ENCODE data around the gene BMP10.
"Not testable (repeated sequence)": the region's sequence is repeated elsewhere in the genome, so short reads cannot be mapped to it uniquely, and the experiment has no call there.

BMP10 gene

DNA sequence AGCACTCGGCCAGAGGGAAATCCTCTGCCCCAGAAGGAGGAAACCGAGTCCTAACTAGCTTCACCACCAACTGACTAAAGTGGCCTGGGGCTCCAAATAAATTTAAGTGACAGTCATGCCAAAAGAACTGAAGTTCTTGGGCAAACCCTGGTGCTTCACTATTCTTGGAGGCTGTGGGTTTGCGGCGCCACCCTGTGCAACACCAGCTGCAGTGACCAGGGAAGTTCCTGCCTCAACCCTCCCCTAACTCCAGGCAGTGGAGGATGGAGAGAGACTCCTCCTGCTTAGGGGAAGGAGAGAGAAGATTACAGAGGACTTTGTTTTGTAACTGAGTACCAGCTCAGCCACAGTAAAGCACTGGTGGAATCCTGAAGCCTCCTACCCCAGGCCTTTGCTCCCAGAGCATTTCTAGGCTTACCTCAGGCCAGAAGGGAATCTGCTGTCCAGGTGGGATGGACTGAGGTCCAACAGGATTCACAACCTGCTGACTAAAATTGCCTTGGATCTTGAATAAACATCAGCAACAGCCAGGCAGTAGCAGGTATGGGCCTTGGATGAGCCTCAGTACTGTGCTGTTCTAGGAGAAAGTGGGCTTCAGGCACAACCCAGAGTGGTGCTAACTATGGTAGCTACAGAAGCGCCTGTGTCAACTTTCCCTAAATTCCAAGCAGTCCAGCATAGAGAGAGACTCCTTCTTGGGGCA lies 29.4 kb upstream of the BMP10 start:
- DNase-seq (ENCODE audit: low read depth) = no peak
- no peak overlapping the region for H3K4me3 ChIP-seq (ENCODE audit: low read depth, low read length)

DNA sequence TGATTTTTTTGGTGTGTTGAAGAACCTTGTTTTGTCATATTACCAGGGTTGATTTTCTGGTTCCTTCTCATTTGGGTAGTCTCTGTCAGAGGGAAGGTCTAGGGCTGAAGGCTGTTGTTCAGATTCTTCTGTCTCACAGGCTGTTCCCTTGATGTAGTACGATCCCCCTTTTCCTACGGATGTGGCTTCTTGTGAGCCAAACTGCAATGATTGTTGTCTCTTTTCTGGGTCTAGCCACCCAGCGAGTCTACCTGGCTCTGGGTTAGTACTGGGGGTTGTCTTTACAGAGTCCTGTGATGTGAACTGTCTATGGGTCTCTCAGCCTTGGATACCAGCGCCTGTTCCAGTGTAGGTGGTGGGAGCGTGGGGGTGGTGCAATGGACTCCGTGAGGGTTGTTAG lies 24.8 kb upstream of the BMP10 start:
- H3K4me3 ChIP-seq (ENCODE audit: low read depth, low read length); DNase-seq (ENCODE audit: low read depth): not testable (repeated sequence)

DNA sequence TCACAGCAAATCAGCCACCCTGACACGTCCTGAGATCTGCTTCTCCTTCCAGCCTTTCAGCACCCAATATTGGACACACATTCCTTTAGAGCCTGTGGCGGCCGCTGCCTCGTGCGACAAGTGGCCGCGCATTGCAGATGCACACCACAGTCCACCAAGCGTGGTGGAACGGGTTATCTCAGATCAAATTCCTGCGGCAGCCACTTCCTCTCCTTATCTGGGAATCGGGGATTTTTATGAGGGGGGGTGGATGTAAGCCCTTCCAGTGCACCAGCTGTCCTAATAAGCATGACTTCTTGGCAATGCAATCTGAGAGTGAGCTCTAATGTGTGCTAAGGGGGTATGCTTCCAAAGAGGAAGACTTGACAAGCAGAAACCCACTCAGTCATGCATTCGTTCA lies 18.3 kb upstream of the BMP10 start:
- H3K4me3 ChIP-seq (ENCODE audit: low read depth, low read length) = no peak overlapping the region
- DNase-seq (ENCODE audit: low read depth) = no peak

DNA sequence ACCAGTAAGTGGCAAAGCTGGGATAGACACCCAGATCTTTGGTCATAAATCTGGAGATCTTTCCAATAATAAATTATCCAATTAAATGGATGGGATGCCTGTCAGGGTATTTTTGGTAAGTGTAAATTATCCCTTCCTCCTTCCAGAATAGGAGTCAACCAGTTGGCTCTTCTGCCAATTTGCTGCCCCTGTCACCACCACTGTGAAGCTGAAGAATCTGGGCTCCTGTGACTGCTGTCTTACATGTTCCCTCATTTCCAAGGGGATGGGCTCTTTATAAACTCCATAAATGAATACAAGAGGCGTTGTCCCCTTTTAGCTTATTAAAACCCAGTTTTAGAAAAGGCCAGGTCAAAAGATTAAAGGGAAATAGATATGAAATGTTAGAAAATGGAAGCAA lies 17.8 kb upstream of the BMP10 start:
- H3K4me3 ChIP-seq (ENCODE audit: low read depth, low read length) = no peak overlapping the region
- DNase-seq (ENCODE audit: low read depth) = no peak

DNA sequence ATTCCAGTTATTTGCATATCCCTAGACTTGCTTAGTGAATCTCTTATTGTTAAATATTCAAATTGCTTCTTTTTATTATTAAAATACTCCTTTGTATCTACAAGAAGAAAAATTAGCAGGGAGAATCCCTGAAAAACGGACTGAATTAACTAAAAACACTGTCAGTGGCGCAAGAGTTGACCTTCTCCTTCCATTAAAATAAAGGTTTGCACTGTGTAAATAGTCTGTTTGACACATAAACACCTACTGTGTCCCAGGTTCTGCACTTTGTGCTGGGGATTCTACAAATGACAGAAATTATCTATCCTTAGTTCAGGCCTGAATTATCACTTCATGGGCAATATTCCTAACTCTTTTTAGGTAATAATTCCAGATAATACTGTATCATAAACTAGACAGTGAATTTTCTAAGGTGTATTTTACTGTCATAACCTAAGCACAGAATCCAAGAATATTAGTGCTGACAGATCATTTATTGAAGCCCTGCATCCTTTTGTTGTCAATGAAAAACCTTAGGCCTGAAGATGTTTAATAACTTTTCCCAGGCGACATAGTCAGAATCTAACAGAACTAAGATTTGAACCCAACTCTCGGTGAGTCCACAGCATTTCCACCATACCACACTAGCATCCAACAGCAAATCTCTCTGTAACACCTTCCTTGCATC lies 17.0 kb upstream of the BMP10 start:
- no peak for DNase-seq (ENCODE audit: low read depth)
- H3K4me3 ChIP-seq (ENCODE audit: low read depth, low read length) = no peak overlapping the region

DNA sequence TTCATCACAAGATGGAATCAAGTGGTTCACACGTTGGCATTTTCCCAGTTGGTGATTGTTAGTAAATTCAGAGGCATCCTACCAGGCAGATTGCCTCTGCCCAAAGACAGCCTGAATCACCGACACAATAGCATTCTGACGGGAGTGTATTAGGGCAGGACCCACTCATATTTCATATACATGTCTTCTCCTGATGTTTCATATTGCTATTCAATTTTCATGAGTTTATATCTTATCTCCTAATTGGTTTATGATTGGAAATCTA lies 14.5 kb upstream of the BMP10 start:
- no peak overlapping the region for H3K4me3 ChIP-seq (ENCODE audit: low read depth, low read length)

DNA sequence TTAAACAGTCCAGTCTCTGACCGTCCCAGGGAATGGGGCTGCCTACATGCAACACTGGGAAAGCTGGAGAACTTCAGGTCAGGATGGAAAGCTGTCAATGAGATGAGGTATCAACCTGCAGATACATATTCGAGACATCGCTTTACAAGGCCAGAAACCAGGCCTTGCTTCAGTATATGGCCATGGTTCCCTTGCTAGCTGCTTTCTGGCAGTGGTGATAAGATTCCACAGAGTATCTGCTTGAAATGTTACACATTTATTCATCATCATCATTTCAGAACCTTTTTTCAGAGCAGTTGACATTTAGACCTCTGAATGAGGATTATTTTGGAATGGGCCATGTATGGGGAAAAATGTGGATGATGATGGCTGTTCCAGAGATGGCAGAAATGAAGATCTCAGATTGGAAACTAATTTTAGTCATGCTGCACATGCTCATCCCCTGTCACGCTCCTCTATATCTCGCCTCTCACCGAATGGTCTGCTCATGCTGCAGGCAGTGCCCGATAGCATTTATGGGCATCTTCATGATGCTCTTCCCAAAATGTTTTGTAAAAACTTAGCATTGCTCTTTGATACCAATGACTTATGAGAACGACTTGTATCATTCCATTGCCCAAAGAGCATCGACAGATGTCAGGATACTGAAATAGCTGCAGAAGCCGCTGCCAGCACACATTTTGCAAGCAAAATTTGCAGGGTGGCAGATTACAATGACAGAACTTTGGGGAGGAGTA lies 14.0 kb upstream of the BMP10 start:
- DNase-seq (ENCODE audit: low read depth) = no peak
- no peak overlapping the region for H3K4me3 ChIP-seq (ENCODE audit: low read depth, low read length)

More for the DNA sequence above, 14.5 kb upstream of the BMP10 start:
- DNase-seq (ENCODE audit: low read depth) = no peak

DNA sequence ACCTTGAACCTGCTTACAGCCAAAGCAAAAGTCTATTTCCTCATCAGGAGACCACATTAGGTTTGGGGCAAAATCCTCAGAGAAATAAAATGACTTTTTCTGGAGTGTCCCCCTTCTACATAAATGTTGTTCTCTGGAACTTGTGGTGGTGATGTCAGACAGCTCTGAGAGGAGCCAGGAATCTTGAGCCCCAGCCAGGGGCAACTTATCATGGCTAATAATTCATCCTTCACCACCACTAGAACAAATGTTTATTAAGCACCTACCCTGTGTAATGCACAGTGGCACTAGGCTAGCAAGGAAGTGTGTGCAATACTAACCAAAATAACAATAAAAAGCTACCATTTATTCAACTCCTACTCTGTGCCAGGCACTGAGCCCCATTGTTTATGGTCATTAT lies 9.0 kb upstream of the BMP10 start:
- no peak overlapping the region for H3K4me3 ChIP-seq (ENCODE audit: low read depth, low read length)
- no peak for DNase-seq (ENCODE audit: low read depth)

DNA sequence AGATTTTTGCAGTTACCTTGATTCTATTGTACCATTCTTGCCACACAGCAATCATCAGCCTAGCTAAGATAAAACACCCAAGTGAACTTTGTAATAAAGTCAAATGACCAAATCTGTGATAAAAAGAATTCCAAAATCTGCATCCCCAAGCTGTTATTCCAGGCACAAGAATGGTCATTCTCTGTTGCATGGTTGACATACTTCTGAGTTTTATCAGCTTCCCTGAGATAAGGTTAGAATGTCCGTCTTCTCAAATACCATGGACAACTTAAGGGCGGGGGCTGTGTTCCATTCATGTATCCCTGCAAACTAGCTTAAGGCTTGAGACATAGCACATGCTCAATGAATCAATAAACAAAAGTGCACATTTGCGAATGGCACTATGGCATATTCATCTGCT lies 8.1 kb upstream of the BMP10 start:
- DNase-seq (ENCODE audit: low read depth) = no peak

DNA sequence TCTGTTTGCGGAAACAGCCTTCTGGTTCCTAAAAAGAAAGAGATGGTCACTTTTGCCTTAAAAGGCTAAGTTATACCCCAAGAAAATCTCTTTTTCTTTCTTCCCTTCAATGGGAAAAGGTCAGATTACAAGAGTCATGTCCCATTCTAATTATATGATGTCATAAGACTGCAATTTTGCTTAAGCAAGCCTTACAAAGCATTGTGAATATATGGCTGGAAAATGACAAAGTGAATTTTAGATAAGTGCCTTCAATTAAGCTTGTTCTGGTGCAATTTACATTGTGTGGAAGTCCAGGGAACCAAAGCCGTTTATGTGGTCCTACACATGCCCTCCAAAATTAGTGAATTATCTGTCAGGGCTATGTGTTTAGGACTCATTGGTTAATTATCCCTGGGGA lies 7.6 kb upstream of the BMP10 start:
- DNase-seq (ENCODE audit: low read depth) = no peak
- H3K4me3 ChIP-seq (ENCODE audit: low read depth, low read length) = no peak overlapping the region

More for the DNA sequence above, 8.1 kb upstream of the BMP10 start:
- no peak overlapping the region for H3K4me3 ChIP-seq (ENCODE audit: low read depth, low read length)

DNA sequence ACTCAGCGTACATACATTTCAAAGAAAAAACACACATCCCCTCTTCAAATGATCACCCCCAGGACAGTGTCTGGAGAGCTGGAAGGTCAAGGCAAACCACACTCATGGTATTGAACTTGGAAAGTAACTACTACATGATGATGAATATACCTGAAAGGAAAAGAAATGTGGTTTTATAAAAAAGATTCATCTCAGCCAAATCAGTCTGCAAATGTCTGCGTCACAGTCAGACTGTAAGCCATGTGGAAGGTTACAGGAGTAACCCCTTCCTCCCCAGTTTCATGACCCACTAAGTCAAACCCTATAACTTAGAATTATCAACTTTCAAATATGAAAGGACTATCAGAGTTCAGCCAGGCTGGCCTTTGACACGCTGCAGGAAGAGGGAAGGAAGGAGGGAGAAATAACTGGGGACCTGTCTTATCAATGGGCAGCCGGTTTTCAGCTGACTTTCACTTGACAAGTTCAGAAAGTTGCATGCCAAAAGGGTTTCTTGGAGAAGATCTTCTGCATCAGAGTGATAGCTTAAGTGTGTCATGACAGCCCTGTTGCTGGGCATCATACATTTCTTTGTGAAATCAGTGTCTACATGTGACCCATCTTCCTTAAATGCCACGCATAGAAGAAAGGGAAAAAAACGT lies 7.0 kb upstream of the BMP10 start:
- no peak overlapping the region for H3K4me3 ChIP-seq (ENCODE audit: low read depth, low read length)
- DNase-seq (ENCODE audit: low read depth) = no peak

DNA sequence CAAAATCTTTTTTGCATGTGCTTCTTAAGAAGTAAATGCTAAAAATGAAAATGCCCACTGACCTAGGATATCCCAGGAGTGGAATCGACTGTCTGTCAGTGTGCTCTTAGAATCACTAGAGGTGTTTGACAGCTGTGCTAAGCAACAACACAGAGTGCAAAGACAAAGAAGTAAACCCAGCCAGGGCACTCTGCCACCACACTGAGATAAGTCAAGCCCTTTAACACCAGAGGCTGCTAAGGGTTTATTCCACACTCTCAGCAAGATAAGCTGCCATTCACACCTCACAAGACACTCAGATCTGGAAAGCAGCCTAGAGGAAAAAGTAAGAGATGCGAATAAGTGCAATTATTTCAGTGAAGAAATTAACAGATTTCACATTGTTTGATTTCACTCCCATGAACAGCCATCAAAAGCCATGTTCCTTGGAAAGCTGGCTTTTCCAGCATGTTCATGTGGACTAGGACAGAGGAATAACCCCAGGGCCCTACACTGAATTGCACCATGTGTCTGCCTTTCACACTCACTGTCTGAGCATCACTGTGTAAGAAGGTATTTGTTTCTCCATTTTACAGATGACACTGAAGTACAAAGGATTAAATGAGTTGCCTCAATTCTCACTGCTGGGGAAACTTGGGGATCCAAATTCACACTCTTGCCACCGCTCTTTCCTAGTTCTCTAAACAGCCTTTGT lies 6.0 kb upstream of the BMP10 start:
- H3K4me3 ChIP-seq (ENCODE audit: low read depth, low read length) = no peak overlapping the region
- no peak for DNase-seq (ENCODE audit: low read depth)

DNA sequence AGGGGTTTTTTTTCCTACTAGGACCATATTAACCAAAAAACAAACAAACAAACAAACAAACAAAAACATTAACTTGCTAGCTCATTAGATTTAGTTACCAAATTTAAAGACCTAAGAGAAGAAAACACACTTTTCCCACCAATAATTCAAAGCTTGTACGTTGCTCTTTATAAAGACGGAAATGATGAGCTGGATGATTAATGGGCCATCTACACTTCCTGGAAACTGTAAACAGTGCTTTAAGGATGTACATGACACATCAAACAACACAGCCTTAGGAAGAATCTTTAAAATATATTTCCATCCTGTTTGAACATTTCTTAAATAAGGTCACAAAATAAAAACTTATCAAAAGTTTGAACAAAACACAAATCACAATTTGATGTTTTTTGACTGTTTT lies 982 bp downstream of the BMP10 start:
- DNase-seq (ENCODE audit: low read depth) = no peak
- H3K4me3 ChIP-seq (ENCODE audit: low read depth, low read length) = no peak overlapping the region

DNA sequence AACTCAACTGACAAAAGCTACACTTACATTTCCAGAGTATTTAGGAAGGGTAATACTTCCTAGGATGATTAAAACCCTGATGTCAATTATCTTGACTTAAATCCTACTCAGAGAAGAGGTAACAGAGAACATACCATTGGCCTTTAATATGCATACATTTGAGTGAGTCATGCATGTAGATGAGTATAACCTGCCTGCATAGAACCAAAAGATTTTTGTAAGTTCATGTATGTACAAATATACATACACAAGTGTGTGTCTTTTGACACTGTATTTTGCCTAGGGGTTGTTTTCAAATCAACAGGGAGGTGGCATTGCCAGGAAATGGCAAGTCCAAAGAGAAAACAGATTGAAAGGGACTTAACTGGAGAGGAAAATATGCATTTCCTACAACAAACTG lies 6.1 kb downstream of the BMP10 start:
- no peak overlapping the region for H3K4me3 ChIP-seq (ENCODE audit: low read depth, low read length)
- DNase-seq (ENCODE audit: low read depth) = no peak

DNA sequence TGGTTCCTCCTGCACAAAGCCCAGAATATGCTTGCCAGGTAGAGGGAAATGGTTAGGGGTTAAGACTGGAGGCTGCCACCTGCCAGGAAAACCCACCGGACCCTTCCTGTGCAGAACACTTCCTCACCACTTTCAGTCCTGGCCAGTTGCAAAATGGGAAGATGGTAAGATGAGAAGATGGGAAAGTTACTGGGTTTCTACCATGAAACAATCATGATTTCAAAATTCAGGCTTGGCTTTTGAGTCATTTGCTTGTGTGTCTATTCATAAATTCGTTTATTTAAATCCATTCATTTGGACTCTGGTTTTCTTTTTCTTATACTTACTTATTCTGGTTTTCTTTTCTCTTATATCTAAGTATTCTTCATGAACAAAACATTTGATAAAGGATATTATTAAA lies 7.2 kb downstream of the BMP10 start:
- no peak for DNase-seq (ENCODE audit: low read depth)
- no peak overlapping the region for H3K4me3 ChIP-seq (ENCODE audit: low read depth, low read length)

DNA sequence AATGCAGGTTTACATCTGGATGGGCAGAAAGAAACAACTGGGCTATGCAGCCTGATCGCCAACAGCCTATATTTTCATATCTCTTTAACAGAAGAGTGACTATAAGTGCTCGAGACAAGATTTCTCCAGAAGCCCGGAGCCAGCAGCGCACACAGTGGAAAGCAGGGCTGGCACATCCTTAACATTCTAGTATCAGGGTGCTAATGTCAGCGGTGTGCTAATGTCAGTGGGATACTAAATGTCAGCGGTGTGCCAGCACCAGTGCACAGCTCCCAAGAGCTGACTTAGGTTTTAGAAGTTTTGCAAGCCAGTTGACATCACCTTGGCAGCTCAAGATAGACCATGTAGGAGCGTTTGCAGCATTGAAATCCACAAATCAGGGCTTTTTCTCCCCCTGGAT lies 8.3 kb downstream of the BMP10 start:
- H3K4me3 ChIP-seq (ENCODE audit: low read depth, low read length) = no peak overlapping the region
- DNase-seq (ENCODE audit: low read depth) = no peak

DNA sequence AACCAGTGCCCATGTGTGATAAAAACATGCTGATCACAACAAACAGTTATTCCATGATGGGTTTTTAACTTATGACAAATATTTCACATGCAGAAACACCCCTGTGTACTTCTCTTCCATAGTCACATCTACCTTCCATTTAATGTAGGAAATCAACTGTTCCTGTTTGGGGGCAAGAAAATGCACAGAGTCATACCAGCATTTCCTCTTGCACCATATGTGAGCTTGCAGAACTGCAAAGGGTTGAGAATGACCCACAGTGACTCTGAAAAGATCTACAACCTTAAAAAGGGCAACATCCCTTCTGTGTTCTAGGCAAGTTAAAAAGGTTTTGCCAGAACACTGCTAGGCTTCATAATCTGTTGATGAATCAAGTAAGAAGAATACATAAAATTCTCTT lies 9.9 kb downstream of the BMP10 start:
- no peak overlapping the region for H3K4me3 ChIP-seq (ENCODE audit: low read depth, low read length)
- no peak for DNase-seq (ENCODE audit: low read depth)

DNA sequence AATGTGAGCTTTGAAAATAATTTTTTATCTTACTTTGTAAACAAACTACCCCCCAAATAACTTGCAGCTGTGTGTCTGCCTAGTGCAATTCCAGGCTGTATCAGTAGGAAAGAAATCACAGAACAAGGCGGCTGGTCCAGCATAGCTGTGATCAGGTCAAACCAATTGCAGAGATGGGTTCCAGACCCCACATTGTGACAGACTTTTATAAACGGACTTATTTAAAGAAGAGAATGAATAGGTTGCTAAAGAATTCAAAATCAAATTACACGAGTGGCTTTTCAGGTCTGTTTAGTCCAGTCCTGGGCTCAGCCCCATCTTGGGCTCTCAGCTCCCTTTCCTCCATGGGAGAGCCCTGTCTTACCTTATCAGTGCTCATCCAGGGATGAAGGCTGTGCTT lies 11.1 kb downstream of the BMP10 start:
- H3K4me3 ChIP-seq (ENCODE audit: low read depth, low read length) = no peak overlapping the region
- DNase-seq (ENCODE audit: low read depth) = no peak

DNA sequence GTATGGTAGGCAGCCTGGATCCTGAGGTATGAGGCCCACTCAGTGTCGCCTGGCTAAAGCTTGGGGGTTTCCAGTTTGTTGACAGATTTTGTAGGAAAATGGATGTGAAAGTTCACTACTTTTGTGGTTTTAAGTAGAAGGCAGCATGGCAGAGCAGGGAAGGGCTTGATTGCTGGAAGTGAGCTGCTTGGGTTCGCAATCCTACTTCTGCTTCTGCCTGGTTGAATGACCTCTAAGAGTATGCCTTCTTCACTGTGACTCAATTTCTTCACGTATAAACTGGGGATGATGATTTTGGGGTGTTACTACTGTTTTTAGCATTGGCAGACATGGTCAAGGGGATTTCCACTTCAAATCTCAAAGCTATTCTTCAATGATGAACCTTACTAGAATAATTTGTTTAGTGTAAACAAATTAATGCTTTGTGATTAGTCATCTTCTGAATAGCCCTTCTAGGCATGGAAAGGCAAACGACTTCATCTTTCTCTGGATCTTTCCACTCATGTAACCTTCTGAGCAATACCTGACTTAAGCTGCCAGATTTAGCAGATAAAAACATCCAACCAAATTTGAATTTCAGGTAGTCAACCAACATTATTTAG lies 13.2 kb downstream of the BMP10 start:
- DNase-seq (ENCODE audit: low read depth) = no peak

More for the DNA sequence above, 13.2 kb downstream of the BMP10 start:
- no peak overlapping the region for H3K4me3 ChIP-seq (ENCODE audit: low read depth, low read length)

Data from skeletal muscle cell (primary cell).